SK-N-SH (cell line): ENCODE data around the gene IL21R. TPM values are rescaled to one million over a fixed set of nuclear protein-coding genes. Genes with fewer than 3 reads are reported as not detected.
"Not testable (repeated sequence)": the region's sequence is repeated elsewhere in the genome, so short reads cannot be mapped to it uniquely, and the experiment has no call there.

Experiments
- CTCF ChIA-PET: fragments of 300-600, 350-600 bp; formaldehyde crosslinking; extraction: SDS; loops from one replicate; lab custom pipeline; 2021; lab: Yijun Ruan, JAX
- POLR2A ChIA-PET: fragments of 350-600 bp; sonication (Branson Sonifier 250); formaldehyde crosslinking; extraction: SDS; loops from one replicate; lab custom pipeline; 2020; ENCODE audit warnings: antibody characterized with exemption, inconsistent platforms; lab: Yijun Ruan, JAX
- DNase-seq: peaks from one replicate; pipeline ENCODE4 v3.0.0; 2012
- H2AFZ ChIP-seq: fragments of 200-600 bp; sonication (generic); 2 replicates; pipeline ENCODE4 v1.8.1; 2016; ENCODE audit warnings: antibody characterized with exemption, mild to moderate bottlenecking, low read depth
- H3F3A ChIP-seq: fragments of 200-600 bp; sonication (generic); replicated peaks from 2 replicates; pipeline ENCODE3; 2016; ENCODE audit warnings: antibody characterized with exemption, mild to moderate bottlenecking; ENCODE audit not compliant: insufficient read depth
- H3K27ac ChIP-seq, 2 experiments: fragments of 200-500 bp in 1 of 2; fragments of 200-600 bp in 1 of 2; sonication (Bioruptor generic) in 1 of 2; sonication (generic), shearing (Covaris generic) in 1 of 2; 2 replicates each; pipeline versions ENCODE4 v1.5.1 to v1.6.1; 2014 to 2016; ENCODE audit warnings: low read depth in 2 of 2, inconsistent platforms in 1 of 2, low read length in 1 of 2, mild to moderate bottlenecking in 1 of 2, mixed read lengths in 1 of 2
- H3K27me3 ChIP-seq: fragments of 200-600 bp; sonication (generic), shearing (Covaris generic); 2 replicates; pipeline ENCODE4 v1.6.1; 2016; ENCODE audit warnings: mixed run types; ENCODE audit not compliant: insufficient read depth
- H3K36me3 ChIP-seq, 2 experiments: fragments of 200-500 bp in 1 of 2; fragments of 200-600 bp in 1 of 2; sonication (Bioruptor generic) in 1 of 2; sonication (generic) in 1 of 2; replicated peaks in 1 of 2; 2 replicates each; pipeline versions ENCODE3 to v1.5.1; 2014 to 2016; ENCODE audit warnings: low read length in 1 of 2, mild to moderate bottlenecking in 1 of 2; ENCODE audit not compliant: insufficient read depth in 2 of 2, control insufficient read depth in 1 of 2
- H3K4me1 ChIP-seq, 2 experiments: fragments of 200-500 bp in 1 of 2; fragments of 200-600 bp in 1 of 2; sonication (Bioruptor generic) in 1 of 2; sonication (generic), shearing (Covaris generic) in 1 of 2; 2 replicates each; pipeline versions ENCODE4 v1.5.1 to v1.6.1; 2014 to 2016; ENCODE audit warnings: low read depth in 1 of 2, low read length in 1 of 2, mixed run types in 1 of 2; ENCODE audit not compliant: insufficient read depth in 2 of 2, control insufficient read depth in 1 of 2
- H3K4me2 ChIP-seq: fragments of 200-600 bp; sonication (generic), shearing (Covaris generic); 2 replicates; pipeline ENCODE4 v1.6.1; 2017; ENCODE audit warnings: mixed run types
- H3K4me3 ChIP-seq, 2 experiments: fragments of 200-500 bp in 1 of 2; fragments of 200-600 bp in 1 of 2; sonication (Bioruptor generic) in 1 of 2; sonication (generic), shearing (Covaris generic) in 1 of 2; 2 replicates each; pipeline versions ENCODE4 v1.5.1 to v1.8.1; 2014 to 2016; ENCODE audit warnings: low read depth in 2 of 2, inconsistent platforms in 1 of 2, low read length in 1 of 2, mild to moderate bottlenecking in 1 of 2, mixed read lengths in 1 of 2, moderate library complexity in 1 of 2
- H3K79me2 ChIP-seq: fragments of 200-600 bp; sonication (generic); 2 replicates; pipeline ENCODE4 v1.8.1; 2017; ENCODE audit warnings: mild to moderate bottlenecking; ENCODE audit not compliant: insufficient read depth
- H3K9ac ChIP-seq: fragments of 200-600 bp; sonication (generic); 2 replicates; pipeline ENCODE4 v1.6.1; 2017; ENCODE audit warnings: mixed run types
- H3K9me2 ChIP-seq: fragments of 200-600 bp; sonication (generic); 2 replicates; pipeline ENCODE4 v1.6.1; 2017; ENCODE audit warnings: mixed run types
- H3K9me3 ChIP-seq: fragments of 200-600 bp; sonication (generic); 2 replicates; pipeline ENCODE4 v1.6.1; 2017; ENCODE audit warnings: mixed run types, mild to moderate bottlenecking, moderate library complexity
- H4K20me1 ChIP-seq: fragments of 200-600 bp; sonication (generic); 2 replicates; pipeline ENCODE4 v1.6.1; 2017; ENCODE audit warnings: mild to moderate bottlenecking, mixed run types; ENCODE audit not compliant: insufficient read depth
- CTCF ChIP-seq: fragments of 200-600 bp; sonication (generic); IDR thresholded peaks from 2 replicates; pipeline ENCODE4 v1.6.1; 2017; ENCODE audit warnings: antibody characterized with exemption, mild to moderate bottlenecking, moderate library complexity
- ELF1 ChIP-seq: IDR thresholded peaks from 2 replicates; pipeline ENCODE4 v1.4.0; 2012
- EP300 ChIP-seq, 2 experiments: IDR thresholded peaks; 2 replicates each; pipeline versions ENCODE4 v1.4.0 to v1.6.1; 2012; ENCODE audit warnings: borderline replicate concordance in 1 of 2, low read depth in 1 of 2, low read length in 1 of 2
- FOXJ3 ChIP-seq: sonication (generic); formaldehyde crosslinking; IDR thresholded peaks from 2 replicates; pipeline ENCODE4 v1.5.1; 2020; ENCODE audit warnings: mild to moderate bottlenecking, missing genetic modification reagents
- GATA2 ChIP-seq: sonication (generic); formaldehyde crosslinking; IDR thresholded peaks from 2 replicates; pipeline ENCODE4 v1.5.0; 2020; ENCODE audit warnings: mild to moderate bottlenecking, missing genetic modification reagents
- IRF3 ChIP-seq: fragments of 150-350 bp; IDR thresholded peaks from 2 replicates; pipeline ENCODE4 v1.6.1; 2016; ENCODE audit warnings: mild to moderate bottlenecking, low read depth, low read length
- MAX ChIP-seq: IDR thresholded peaks from 2 replicates; pipeline ENCODE4 v1.4.0; 2012; ENCODE audit warnings: low read depth
- MEF2A ChIP-seq: IDR thresholded peaks from 2 replicates; pipeline ENCODE4 v1.4.0; 2012; ENCODE audit warnings: low read depth, borderline replicate concordance
- MXI1 ChIP-seq: IDR thresholded peaks from 2 replicates; pipeline ENCODE4 v1.6.1; 2012; ENCODE audit warnings: mild to moderate bottlenecking, low read depth, low read length, improper control_type of control experiment
- NRF1 ChIP-seq: IDR thresholded peaks from 2 replicates; pipeline ENCODE4 v1.6.1; 2012; ENCODE audit warnings: low read depth, mild to moderate bottlenecking, low read length
- POLR2AphosphoS5 ChIP-seq: IDR thresholded peaks from 2 replicates; pipeline ENCODE4 v1.6.1; 2012; ENCODE audit warnings: low read depth, low read length
- RAD21 ChIP-seq: IDR thresholded peaks from 2 replicates; pipeline ENCODE4 v1.6.1; 2012; ENCODE audit warnings: mild to moderate bottlenecking, low read length
- RFX5 ChIP-seq: IDR thresholded peaks from 2 replicates; pipeline ENCODE4 v1.6.1; 2012; ENCODE audit warnings: mild to moderate bottlenecking, improper control_type of control experiment, low read length
- SMC3 ChIP-seq: IDR thresholded peaks from 2 replicates; pipeline ENCODE4 v1.6.1; 2012; ENCODE audit warnings: low read depth, low read length, improper control_type of control experiment
- USF1 ChIP-seq: IDR thresholded peaks from 2 replicates; pipeline ENCODE4 v1.4.0; 2012; ENCODE audit warnings: low read depth, borderline replicate concordance
- USF2 ChIP-seq: fragments of 150-350 bp; IDR thresholded peaks from 2 replicates; pipeline ENCODE4 v1.6.1; 2017; ENCODE audit warnings: antibody characterized with exemption, low read length, low read depth, borderline replicate concordance
- WGBS: methylation state at CpG from one replicate; pipeline ENCODE4 v1.1.6; 2017; ENCODE audit warnings: low lambda C conversion rate; 5-methylcytosine and 5-hydroxymethylcytosine counted together
- polyA plus RNA-seq, 3 experiments: library from polyadenylated mRNA; depleted of rRNA; stranded (reverse); fragments of >200 nt; gene quantifications; 2 replicates each; pipeline ENCODE4 v1.2.3, GENCODE V29; 2012

IL21R gene
- polyA plus RNA-seq, 1 of the 3 experiments (the other 2 are of a cell fraction): 0.13 TPM

- 0% methylated on average over 1 of the region's 1 CpG for WGBS
- TF ChIP-seq ELF1 (no peak), FOXJ3 (CRISPR knock-in tag) (no peak), IRF3 (no peak), NRF1 (no peak), RFX5 (no peak), POLR2AphosphoS5 (no peak), MAX (no peak), SMC3 (no peak)
- Histone ChIP-seq H3K9me2 (no peaks in the 10 kb centered on the region), H2AFZ (no peak overlapping the region), H3K9me3 (peaks cover 15% of the 10 kb centered on the region), H3K4me1 (no peaks in the 10 kb centered on the region), H4K20me1 (no peaks in the 10 kb centered on the region), H3F3A (no peaks in the 10 kb centered on the region), H3K27me3 (no peaks in the 10 kb centered on the region), H3K36me3 (no peaks in the 10 kb centered on the region), H3K9ac (no peak overlapping the region), H3K79me2 (no peaks in the 10 kb centered on the region), H3K4me2 (no peak overlapping the region), H3K4me3 (no peak overlapping the region), H3K27ac (no peak overlapping the region)
- DNase-seq: no peak
- CTCF ChIA-PET: no interaction called here
- POLR2A ChIA-PET: no interaction called here
Measured at GRCh38 chr16:27392671-27393070, 9.3 kb upstream of the IL21R start.

- no peak overlapping the region for H3K4me3 ChIP-seq
- H3K9me3 ChIP-seq: peaks cover 15% of the 10 kb centered on the region
- no peak overlapping the region for H3K9ac ChIP-seq
- no peaks in the 10 kb centered on the region for H4K20me1 ChIP-seq
- DNase-seq: no peak
- POLR2A ChIA-PET: no interaction called here
- H3K27ac ChIP-seq: no peak overlapping the region
- no peaks in the 10 kb centered on the region for H3F3A ChIP-seq
- TF ChIP-seq RFX5 (no peak), MEF2A (no peak), GATA2 (CRISPR knock-in tag) (no peak), CTCF (no peak), NRF1 (no peak), USF1 (no peak), EP300 (IDR thresholded peaks at IDR 0.05; ENCODE audit: borderline replicate concordance in 1 of 2, low read depth in 1 of 2, low read length in 1 of 2) (no peak), MXI1 (no peak), USF2 (no peak), RAD21 (no peak), MAX (no peak)
- H2AFZ ChIP-seq: no peak overlapping the region
- H3K27me3 ChIP-seq: no peaks in the 10 kb centered on the region
- H3K4me1 ChIP-seq: no peaks in the 10 kb centered on the region
- H3K4me2 ChIP-seq: no peak overlapping the region
- H3K79me2 ChIP-seq: no peaks in the 10 kb centered on the region
- H3K36me3 ChIP-seq: no peaks in the 10 kb centered on the region
- CTCF ChIA-PET: no interaction called here
- H3K9me2 ChIP-seq: no peaks in the 10 kb centered on the region
Measured at GRCh38 chr16:27394516-27394915, 7.5 kb upstream of the IL21R start.

- peaks cover 0 to 13% of the 10 kb centered on the region in 2 experiments; a peak in 2 of 4 replicates for H3K4me1 ChIP-seq
- H3F3A ChIP-seq, H2AFZ ChIP-seq, DNase-seq, H3K79me2 ChIP-seq, H3K27ac ChIP-seq, H3K27me3 ChIP-seq, H4K20me1 ChIP-seq, H3K36me3 ChIP-seq, H3K4me2 ChIP-seq, H3K9ac ChIP-seq, POLR2A ChIA-PET, H3K9me3 ChIP-seq, H3K4me3 ChIP-seq, H3K9me2 ChIP-seq: not testable (repeated sequence)
- WGBS: 60% methylated on average over 15 of the region's 15 CpGs
- CTCF ChIA-PET: interaction anchor here (1.1 to 1.3 kb wide), 2 partner anchors 23 to 163 kb away, joined by 3 to 4 read pairs; no protein-coding TSS in a partner anchor
Measured at GRCh38 chr16:27398341-27398893, 3.6 kb upstream of the IL21R start.
